D341Med (cell line): ENCODE results near the gene TAF1L.
"Not testable (repeated sequence)": the region's sequence is repeated elsewhere in the genome, so short reads cannot be mapped to it uniquely, and the experiment has no call there.

Experiments used
- DNase-seq: peaks from one replicate; pipeline ENCODE4 v3.0.0; 2012; ENCODE audit warnings: low spot score

TAF1L gene

DNA sequence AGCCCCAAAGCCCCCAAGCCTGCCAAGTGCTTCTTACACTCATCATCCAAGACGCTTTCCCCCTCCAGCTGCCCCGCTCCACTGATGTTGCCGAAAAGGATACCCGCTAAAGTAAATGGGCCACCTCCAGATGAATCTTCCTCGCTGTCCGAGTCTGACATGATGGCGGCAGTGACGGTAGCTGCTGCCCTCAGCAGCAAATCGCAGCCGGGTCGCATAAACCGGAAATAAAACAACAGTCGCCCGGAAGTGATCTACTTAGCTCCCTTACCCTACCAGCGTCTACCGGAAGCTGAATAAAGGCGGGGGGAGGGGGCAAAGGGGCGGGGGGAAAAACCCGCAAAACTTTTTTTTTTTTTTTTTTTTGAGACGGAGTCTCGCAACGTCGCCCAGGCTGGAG, at the start of gene TAF1L:
TAF1L (minus strand) TSS at position 308 of the 400 bp plus-strand sequence; CDS start at position 218, 90 bp downstream.
- no peak for DNase-seq

GRCh38 chr9:32681751-32682150, 46.3 kb upstream of the TAF1L start:
- no peak for DNase-seq

- no peak for DNase-seq
These were observed 42.5 kb upstream of the TAF1L start for GRCh38 chr9:32677931-32678330.

DNA sequence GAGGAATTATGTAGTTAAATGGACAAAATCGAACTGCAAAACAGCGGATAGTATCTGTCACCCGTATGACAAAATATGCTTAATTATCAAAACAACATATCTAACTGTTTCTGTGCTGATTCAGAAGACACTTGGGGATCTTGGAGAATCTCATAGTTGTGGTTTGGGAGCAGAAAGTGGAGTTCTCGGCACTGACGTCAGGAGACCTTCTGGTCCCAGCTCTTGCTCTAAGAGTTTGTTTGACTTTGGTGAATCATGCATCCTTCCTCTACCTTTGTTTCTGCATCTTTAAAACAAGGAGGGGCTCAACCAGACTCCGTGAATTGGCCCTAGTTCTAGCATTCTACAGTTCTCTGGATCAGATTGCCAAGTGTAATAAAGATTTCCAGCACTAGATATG, 37.0 kb upstream of the TAF1L start:
- no peak for DNase-seq

DNA sequence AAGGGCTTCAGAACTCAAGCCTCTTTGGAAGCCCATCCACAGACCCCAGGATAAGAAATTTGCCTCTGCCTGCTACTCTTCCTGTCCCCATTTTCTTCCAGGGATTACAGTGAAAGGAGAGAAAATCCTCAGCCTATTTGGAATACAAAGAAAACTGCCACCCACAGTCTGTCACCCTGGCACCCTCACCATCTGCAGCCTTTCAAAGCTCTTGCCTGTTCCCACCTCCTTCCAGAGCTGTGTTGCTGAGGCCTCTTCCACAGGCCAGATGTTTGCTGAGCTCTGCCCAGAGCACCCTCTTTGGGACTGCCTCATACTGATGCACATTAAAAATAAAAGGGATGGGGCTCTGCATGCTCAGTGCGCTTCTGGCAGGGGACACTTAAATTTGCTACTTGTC, 35.9 kb upstream of the TAF1L start:
- peak; percentile 71 for DNase-seq

DNA sequence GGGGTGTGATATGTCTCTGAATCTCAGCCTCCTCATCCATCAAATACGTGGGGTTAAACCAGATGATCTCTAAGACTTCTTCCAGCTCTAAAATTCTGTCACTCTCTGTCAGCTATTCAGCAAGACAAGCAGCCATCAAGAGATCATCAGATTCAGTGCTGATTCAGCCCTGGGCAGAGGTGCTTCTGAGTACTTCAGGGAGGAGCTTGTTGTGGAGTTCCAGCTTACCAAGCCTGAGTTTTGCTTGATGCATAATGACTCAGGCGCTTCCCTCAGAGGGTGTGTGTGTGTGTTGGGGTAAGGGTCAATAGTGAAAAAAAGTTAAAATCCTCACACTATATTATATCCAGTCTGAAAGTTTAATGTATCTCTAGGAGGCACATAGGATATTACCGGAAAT, 29.6 kb upstream of the TAF1L start:
- DNase-seq = no peak

DNA sequence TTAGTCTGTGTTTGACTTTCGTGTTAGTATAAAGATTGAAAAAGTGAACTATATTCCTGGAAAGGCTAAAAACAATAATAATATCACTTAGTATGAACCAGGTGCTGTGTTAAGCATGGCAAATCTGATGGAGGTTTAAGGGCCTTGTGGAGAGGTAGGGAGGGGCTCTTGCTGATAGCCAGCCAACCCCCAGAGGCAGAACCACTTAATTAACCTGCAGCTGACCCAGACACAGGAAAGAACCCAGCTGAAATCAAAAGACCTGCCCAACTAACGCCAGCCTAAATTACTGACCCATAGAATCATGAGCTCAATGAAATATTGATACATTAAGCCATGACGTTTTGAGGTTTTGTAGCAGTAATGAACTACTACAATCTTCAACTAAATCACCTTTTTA, 28.3 kb upstream of the TAF1L start:
- no peak for DNase-seq

DNA sequence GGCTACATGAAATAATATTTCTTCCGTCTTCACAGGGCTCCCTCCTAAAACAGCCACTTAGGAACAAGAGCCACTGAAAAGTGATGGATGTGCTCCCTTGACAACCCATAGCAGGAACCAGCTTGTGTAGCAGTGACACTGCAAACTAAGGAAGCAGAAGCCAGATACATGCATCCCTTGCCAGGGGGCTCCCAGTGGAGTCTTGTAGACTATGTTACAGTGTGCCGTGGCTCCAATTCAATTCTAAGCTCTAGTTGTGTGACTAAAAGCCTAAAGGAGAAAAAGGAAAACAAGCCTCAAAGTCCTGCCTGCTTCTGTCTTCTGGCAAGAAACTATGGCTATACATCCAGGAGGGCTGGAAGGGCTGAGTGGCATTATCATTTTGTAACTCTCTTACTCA, 12.2 kb upstream of the TAF1L start:
- no peak for DNase-seq

DNA sequence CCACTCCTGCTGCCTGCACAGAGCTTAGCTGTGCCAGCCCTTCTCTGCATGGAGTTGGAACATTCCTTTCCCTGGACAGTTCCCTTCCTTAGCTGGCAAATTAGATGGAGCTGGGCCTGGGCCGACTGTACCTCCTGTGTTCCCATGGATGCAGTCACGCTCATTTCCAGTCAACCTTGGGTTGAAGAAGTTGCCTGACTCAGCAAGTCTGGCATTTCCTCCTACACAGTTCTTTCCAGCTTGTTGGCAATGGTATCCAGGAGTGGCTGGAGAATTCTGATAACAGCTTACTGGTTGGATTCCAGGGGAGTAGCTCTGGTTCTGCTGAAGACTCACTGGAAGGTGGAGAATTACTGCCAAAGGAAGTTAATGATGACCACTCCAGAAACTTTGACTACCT, 9.2 kb upstream of the TAF1L start:
- no peak for DNase-seq

DNA sequence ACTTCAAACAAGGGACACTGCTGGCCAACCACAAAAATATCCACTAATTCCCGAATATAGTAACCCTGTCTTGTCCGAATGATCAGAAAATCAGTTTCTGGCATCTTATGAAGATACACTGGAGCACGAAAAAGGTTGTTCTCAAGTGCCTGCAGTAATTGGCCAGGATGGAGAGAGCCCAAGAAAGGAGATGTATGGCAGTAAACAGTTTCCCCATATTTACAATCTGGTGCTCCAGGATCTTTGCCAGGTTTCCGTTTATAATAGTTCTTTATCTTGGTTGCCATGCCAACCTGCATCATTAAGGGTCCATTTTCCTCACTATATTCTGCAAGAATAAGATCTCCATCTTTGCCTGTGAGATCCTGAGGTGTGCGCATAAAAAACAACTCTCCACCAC, 2.3 kb downstream of the TAF1L start:
- DNase-seq = not testable (repeated sequence)

DNA sequence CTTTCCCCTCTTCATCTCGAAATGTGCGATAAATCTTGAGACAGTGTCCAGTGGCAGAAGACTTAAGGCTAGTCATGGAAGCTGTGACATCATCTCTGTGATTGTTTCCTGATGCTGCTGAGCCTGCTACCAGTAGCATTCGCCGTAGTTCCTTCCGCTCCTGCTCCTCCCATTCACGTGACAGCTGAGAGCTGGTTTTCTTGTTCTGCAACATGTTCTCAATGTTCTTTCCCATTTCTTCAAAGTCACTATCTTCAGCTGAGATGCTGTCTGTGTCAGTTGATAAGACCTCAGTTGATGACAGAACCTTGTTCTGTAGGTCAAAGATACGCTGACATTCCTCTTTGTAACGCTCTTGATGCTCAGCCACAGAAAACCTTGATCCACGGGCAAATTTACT, 3.5 kb downstream of the TAF1L start:
- DNase-seq = no peak

- no peak for DNase-seq
These were observed 8.0 kb downstream of the TAF1L start for GRCh38 chr9:32627394-32627954.

- DNase-seq = no peak
These were observed 10.1 kb downstream of the TAF1L start for GRCh38 chr9:32625320-32625719.

GRCh38 chr9:32622948-32623347, 12.5 kb downstream of the TAF1L start:
- DNase-seq = no peak

DNA sequence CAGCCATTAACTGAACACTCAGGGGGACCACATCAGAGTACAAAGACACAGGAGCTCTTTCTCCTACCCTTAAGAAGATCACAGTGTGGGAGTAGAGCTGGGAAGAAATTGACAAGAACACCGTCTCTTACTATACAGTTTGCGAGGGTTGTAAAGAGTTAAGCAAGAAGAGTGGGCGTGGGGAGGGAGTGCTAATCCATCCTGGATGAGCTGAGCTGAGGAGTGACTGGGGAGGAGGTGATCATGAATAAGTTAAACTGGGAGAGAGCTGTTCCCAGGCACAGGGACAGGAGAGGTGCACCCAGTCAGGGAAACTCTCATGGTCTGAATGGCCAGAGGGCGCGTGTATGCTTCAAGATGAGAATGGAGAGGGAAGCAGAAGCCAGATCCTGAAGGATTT, 17.2 kb downstream of the TAF1L start:
- no peak for DNase-seq

- no peak for DNase-seq
These were observed 28.7 kb downstream of the TAF1L start for GRCh38 chr9:32606811-32607210.

DNA sequence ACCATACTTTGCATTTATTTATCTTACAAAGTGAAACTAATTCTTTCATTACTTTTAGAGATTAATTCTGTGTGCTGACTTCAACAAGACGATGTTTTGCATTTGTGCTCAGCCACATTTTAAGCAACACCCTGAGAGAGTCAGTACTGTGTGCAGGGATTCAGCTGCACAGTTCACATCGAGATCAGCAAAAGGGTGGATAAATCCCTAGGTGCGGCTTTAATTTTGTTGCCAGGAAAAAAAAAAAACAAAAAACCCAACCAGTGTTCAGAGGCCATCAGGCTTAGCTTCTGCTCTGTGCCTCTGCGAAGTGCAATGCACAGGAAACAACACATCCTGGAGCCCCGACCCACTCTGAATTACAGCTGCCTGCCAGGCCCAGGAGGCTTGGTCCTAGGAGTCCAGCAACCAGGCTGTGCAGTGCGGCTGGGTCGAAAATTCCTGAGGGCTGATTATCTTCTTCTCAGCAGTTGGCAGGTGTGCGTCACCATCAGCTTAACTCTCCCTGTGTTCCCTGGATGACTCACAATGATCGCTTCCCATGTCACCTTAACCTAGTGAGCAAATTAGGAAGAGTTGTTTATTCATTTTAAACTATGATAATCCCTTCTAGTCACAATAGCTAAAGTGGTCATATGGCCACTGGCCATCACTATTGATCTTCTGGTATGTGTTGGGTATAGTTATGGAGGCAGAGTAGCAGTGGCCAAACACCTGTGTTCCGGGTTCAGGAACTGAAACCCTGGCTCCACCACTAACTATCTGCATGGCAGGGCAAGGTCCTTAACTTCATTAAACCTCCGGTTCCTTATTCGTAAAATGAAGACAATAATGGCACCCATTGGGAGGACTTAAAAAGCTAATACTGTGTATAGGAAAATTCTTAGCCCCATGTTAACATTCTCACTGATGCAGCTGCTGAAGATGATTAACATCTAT, 31.3 kb downstream of the TAF1L start:
- DNase-seq = no peak

DNA sequence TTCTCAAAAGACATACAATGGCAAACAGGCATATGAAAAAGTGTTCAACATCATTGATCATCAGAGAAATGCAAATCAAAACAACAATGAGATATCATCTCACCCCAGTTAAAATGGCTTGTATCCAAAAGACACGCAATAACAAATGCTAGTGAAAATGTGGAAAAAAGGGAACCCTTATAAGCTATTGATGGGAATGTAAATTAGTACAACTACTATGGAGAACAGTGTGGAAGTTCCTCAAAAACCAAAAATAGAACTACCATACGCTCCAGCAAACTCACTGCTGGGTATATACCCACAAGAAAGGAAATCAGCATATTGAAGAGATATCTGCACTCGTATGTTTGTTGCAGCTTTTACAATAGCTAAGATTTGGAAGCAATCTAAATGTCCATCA, 36.4 kb downstream of the TAF1L start:
- not testable (repeated sequence) for DNase-seq

- DNase-seq = no peak
These were observed 38.5 kb downstream of the TAF1L start for GRCh38 chr9:32596936-32597335.

- no peak for DNase-seq
These were observed 39.2 kb downstream of the TAF1L start for GRCh38 chr9:32596096-32596865.

DNA sequence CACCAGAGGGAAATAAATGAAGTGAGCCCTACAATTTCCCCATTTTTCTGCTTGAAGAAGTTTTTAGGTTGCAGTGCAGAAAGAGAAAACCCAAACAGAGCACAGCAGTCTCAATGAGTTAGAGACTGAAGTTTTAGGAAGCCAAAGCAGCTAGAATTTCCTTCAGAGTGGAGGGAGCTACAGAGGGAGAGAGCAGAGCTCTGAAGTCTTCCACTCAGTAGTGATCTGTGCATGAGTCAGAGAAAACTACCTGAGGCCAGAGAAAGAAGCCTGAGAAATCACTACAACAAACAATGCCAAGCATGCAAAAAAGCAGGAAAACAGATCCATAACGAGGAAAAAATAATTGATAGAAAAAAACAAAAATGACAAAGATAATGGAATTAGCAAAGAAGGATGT, 44.6 kb downstream of the TAF1L start:
- no peak for DNase-seq

DNA sequence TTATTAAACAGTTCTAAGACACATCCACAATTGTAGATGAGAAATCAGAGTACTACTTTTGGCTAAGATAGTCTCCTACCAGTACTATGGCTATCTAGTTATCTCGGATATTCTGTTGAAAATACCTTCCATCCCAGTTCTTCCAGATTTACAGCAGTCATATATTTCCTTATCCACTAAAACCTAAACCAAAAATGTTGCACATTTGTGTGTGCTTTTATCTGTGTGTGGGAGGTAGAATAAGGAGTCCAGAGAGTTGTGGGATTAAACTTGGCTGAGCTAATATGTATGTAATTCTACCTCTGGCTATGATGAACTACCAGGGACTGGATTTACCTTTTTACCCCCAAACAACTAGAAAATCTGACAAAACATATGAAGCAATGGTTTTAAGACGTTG, 45.0 kb downstream of the TAF1L start:
- no peak for DNase-seq
